ENCODE data around the gene ZFY.

- TF ChIP-seq CTCF (IDR thresholded peaks at IDR 0.05; ENCODE audit: borderline replicate concordance, extremely low read depth, low read length, poor library complexity, severe bottlenecking) (no peak), EZH2 (IDR thresholded peaks at IDR 0.05; ENCODE audit: borderline replicate concordance, low read depth, low read length, severe bottlenecking) (no peak)
These were observed 37.5 kb downstream of the ZFY start for GRCh38 chrY:2972708-2973107.

Data from DND-41 (cell line).